GM10266 (cell line): Measurements from ENCODE around the gene SLC19A2.

Source experiments
- DNase-seq: peaks from one replicate; pipeline ENCODE4 v3.0.0; 2012; ENCODE audit errors: extremely low spot score
- CTCF ChIP-seq: IDR thresholded peaks from 2 replicates; pipeline ENCODE4 v1.5.1; 2012; ENCODE audit warnings: mild to moderate bottlenecking, low read depth; ENCODE audit not compliant: control insufficient read depth, insufficient read depth; ENCODE audit errors: missing control alignments

Gene SLC19A2

GRCh38 chr1:169443923-169444322 lies 41.8 kb downstream of the SLC19A2 start:
- no peak for DNase-seq
- no peak for TF ChIP-seq CTCF

GRCh38 chr1:169427081-169427641 lies 58.6 kb downstream of the SLC19A2 start, which contains the start of gene CCDC181:
CCDC181 (minus strand) TSS chr1:169427474; CDS start chr1:169424927, 2,547 bp downstream.
- peak; percentile 54 for DNase-seq
- no peak for TF ChIP-seq CTCF

- no peak for TF ChIP-seq CTCF
- no peak for DNase-seq
Measured at GRCh38 chr1:169426174-169426705, 59.5 kb downstream of the SLC19A2 start.

- no peak for DNase-seq
- no peak for TF ChIP-seq CTCF
Measured at GRCh38 chr1:169421309-169421708, 64.4 kb downstream of the SLC19A2 start.

- DNase-seq, result no peak
- TF ChIP-seq CTCF, result no peak
Measured at GRCh38 chr1:169414952-169415351, 70.8 kb downstream of the SLC19A2 start.
